Ishikawa (cell line): ENCODE measurements around the gene RASL10B.
A peak's percentile ranks its signal among the peaks of the same experiment; 100 is the strongest.

Source experiments
- CEBPB ChIP-seq: IDR thresholded peaks from 2 replicates; pipeline ENCODE4 v1.6.1; 2012
- CREB1 ChIP-seq: IDR thresholded peaks from 2 replicates; pipeline ENCODE4 v1.6.1; 2012; ENCODE audit warnings: low read depth
- EGR1 ChIP-seq: IDR thresholded peaks from 2 replicates; pipeline ENCODE4 v1.6.1; 2012
- EP300 ChIP-seq: IDR thresholded peaks from 2 replicates; pipeline ENCODE4 v1.6.1; 2012; ENCODE audit warnings: borderline replicate concordance
- FOXM1 ChIP-seq: IDR thresholded peaks from 2 replicates; pipeline ENCODE4 v1.6.1; 2012; ENCODE audit warnings: low read depth, borderline replicate concordance
- NFIC ChIP-seq: IDR thresholded peaks from 2 replicates; pipeline ENCODE4 v1.6.1; 2012
- RAD21 ChIP-seq: IDR thresholded peaks from 2 replicates; pipeline ENCODE4 v1.6.1; 2012; ENCODE audit warnings: low read depth
- TAF1 ChIP-seq: IDR thresholded peaks from 2 replicates; pipeline ENCODE4 v1.6.1; 2012; ENCODE audit warnings: low read depth, mild to moderate bottlenecking
- TCF12 ChIP-seq: IDR thresholded peaks from 2 replicates; pipeline ENCODE4 v1.6.1; 2012; ENCODE audit warnings: low read depth
- TEAD4 ChIP-seq: IDR thresholded peaks from 2 replicates; pipeline ENCODE4 v1.6.1; 2012
- YY1 ChIP-seq: IDR thresholded peaks from 2 replicates; pipeline ENCODE4 v1.6.1; 2012; ENCODE audit warnings: low read depth
- ZBTB7A ChIP-seq: IDR thresholded peaks from 2 replicates; pipeline ENCODE4 v1.6.1; 2012; ENCODE audit warnings: low read depth
- TF ChIP-seq, protein P1 (sequence below): IDR thresholded peaks from 2 replicates; pipeline ENCODE4 v1.6.1; 2012
- TF ChIP-seq, protein P2 (sequence below): IDR thresholded peaks from 2 replicates; pipeline ENCODE4 v1.6.1; 2012
- TF ChIP-seq, protein P3 (sequence below): IDR thresholded peaks from 2 replicates; pipeline ENCODE4 v1.6.1; 2012; ENCODE audit warnings: low read depth, mild to moderate bottlenecking

The RASL10B gene

DNA sequence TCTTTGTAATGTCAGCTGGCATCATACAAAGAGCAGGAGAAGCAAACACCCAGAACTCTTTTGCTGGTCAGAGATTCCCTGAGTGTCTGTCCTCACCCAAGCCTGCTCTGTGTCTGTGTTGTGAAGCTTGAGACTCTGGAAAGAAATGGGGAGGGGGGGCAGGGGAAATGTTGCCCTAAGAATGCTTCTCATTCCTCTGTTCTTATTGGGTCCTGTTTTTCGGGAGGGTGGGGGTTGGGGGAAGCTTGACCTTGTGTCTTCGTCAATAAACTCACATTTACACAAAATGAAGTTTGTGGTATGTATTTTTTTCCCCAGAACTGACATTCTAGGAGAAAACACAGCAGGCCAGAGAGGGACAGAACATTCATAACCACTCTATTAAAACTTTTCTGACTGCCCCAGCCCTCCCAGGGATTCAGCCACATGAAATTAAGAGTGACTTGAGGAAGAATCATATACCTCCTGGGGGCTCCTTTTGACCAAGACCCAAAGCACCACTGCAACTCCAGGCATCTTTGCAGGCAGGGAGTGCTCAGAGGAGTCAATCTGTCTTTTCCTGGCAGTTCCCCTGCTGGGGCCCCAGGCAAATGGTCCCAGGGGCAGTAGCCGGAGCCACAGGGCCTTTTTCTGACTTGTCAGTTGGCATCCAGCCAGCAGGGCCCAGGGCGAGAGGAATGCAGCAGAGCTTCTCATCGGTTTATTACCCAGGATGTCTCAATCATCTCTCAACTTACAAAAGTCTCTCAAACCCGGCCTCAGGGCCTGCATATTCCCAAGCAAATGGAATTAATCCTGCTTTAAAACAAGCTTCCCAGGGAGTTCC, 5.1 kb upstream of the RASL10B start:
- no peak for TF ChIP-seq EP300
- no peak for TF ChIP-seq CEBPB
- peak; percentile 7; the same call in 1 of the 2 replicates for TF ChIP-seq TEAD4
- TF ChIP-seq NFIC = peak; percentile 84

DNA sequence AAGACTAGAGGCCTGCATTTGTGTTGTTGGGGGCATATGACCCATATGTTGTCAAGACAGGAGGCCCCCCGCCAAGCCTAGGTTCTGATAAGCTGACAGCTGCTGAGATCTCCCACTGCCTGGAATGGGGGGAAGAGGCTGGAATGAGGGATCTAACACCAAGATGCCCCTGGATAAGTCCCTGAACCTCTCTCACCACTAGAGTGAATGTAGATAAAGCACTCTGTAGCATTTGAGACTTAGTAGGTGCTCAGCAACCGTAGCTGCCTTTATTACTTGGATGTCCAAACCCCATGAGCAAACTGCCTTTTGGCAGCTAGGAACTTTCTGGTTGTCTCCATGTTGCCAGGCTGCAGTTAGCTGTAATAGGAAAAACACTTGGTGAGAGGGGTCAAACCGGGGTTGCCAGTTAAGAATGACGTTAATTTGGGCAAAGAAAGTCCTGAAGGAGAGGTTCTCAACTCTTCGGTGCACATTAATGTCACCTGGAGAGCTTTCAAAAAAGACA, 4.4 kb upstream of the RASL10B start:
- TF ChIP-seq RAD21 (no peak), CEBPB (no peak)
- TF ChIP-seq, protein P1, sequence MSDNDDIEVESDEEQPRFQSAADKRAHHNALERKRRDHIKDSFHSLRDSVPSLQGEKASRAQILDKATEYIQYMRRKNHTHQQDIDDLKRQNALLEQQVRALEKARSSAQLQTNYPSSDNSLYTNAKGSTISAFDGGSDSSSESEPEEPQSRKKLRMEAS = no peak

DNA sequence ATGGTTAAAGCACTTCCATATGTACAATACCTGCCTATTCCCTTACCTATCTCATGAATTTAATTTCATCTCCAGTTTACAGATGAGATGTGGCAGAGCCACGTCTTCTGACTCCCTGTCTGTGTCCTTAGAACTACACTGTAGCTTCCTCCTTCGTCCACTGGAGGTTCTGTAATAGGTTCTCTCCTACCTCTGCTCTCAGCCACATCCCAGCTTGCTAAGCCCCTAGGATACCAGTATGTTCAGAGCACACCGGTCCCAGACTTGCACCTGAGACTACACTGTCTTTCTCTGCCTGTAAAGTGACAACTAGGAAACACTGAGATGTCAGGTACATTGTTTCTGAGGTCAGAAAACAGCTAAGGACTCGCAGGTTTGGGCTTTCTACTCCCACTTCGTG, 3.8 kb upstream of the RASL10B start:
- TF ChIP-seq TEAD4 = no peak

DNA sequence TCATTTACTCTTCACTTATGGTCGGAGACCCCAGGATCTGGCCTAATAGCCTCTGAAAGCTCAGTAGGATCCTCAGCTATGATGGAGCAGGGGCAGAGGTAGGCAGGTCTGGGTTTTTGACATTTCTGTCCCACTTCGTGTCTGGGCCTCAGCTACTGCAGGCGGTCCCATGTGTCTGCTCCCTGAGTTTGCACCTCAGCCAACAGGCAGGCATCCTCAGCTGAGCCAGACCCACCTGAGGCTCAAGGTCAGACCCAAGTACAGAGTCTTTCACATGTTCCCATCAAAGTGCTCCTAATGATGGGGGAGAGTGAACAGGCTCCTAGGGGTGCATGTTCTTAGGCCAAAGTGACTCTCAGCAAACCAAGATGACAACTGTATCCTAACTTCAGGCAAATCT, 2.9 kb upstream of the RASL10B start:
- TF ChIP-seq NFIC (no peak), TEAD4 (no peak), RAD21 (no peak), FOXM1 (no peak), ZBTB7A (no peak), TAF1 (no peak), EGR1 (no peak), EP300 (no peak), TCF12 (no peak), YY1 (no peak), CREB1 (no peak)
- TF ChIP-seq, protein P2, sequence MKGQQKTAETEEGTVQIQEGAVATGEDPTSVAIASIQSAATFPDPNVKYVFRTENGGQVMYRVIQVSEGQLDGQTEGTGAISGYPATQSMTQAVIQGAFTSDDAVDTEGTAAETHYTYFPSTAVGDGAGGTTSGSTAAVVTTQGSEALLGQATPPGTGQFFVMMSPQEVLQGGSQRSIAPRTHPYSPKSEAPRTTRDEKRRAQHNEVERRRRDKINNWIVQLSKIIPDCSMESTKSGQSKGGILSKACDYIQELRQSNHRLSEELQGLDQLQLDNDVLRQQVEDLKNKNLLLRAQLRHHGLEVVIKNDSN = no peak
- TF ChIP-seq, protein P3, sequence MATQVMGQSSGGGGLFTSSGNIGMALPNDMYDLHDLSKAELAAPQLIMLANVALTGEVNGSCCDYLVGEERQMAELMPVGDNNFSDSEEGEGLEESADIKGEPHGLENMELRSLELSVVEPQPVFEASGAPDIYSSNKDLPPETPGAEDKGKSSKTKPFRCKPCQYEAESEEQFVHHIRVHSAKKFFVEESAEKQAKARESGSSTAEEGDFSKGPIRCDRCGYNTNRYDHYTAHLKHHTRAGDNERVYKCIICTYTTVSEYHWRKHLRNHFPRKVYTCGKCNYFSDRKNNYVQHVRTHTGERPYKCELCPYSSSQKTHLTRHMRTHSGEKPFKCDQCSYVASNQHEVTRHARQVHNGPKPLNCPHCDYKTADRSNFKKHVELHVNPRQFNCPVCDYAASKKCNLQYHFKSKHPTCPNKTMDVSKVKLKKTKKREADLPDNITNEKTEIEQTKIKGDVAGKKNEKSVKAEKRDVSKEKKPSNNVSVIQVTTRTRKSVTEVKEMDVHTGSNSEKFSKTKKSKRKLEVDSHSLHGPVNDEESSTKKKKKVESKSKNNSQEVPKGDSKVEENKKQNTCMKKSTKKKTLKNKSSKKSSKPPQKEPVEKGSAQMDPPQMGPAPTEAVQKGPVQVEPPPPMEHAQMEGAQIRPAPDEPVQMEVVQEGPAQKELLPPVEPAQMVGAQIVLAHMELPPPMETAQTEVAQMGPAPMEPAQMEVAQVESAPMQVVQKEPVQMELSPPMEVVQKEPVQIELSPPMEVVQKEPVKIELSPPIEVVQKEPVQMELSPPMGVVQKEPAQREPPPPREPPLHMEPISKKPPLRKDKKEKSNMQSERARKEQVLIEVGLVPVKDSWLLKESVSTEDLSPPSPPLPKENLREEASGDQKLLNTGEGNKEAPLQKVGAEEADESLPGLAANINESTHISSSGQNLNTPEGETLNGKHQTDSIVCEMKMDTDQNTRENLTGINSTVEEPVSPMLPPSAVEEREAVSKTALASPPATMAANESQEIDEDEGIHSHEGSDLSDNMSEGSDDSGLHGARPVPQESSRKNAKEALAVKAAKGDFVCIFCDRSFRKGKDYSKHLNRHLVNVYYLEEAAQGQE = no peak
- TF ChIP-seq, protein P1 = no peak

DNA sequence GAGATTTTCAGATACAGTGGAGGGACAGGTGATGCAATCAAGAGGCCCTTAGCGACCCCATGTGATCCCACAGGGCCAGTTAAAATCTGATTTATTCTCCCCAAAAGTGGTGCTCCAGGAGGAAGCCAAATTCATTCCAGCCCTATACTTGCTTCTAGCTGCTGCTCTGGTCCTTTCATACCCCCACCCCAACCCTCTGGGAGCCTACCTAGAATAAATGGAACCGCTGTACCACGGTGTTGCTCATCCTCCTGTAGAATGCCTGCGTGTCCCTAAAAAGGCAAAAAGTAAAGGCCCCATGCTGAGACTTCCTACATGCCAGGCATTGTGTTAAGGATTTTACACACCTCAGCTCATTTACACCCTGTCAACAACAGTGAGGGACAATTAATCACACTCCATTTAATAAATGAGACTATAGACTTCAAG, 2.0 kb upstream of the RASL10B start:
- TF ChIP-seq TCF12 (peak; percentile 49; the same call in 1 of the 2 replicates), CREB1 (no peak), TEAD4 (peak; percentile 86), FOXM1 (no peak), EGR1 (no peak), ZBTB7A (no peak), YY1 (0 out of 2 replicates have a peak, but pooled peaks have one; percentile 20), CEBPB (0 out of 2 replicates have a peak, but pooled peaks have one; percentile 10), NFIC (peak; percentile 62; the same call in 1 of the 2 replicates), EP300 (peak; percentile 44; the same call in 1 of the 2 replicates), RAD21 (no peak), TAF1 (no peak)
- TF ChIP-seq, protein P2 = no peak
- TF ChIP-seq, protein P1 = no peak
- TF ChIP-seq, protein P3 = no peak

DNA sequence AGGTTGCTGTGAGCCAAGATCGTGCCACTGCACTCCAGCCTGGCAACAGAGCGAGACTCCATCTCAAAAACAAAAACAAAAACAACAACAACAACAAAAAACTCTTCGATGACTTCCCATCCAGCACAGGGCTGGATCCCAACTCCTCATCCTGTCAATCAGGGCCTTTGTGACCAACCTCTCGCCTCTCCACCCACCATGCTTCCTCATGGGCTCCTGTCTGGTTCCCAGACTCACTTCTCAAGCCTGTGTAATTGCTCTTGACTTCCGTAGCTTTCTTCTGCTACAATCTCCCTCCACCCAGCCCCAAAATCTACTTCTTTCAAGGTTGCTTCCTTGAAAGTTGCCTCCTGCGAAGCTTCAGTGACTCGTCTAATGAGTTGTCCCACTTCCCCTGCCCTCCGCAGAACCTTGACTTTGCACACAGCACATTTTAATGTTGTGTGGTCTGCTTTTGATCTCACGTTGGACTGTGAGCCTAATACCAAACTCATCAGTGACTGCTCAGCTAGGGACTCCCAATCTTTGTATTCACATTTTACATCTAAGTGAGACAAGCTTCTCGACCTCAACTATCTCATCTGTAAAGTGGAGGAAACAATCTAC, 936 bp upstream of the RASL10B start:
- TF ChIP-seq YY1 (no peak), FOXM1 (no peak), CEBPB (no peak), TEAD4 (no peak), ZBTB7A (no peak), TAF1 (no peak), EGR1 (no peak), NFIC (no peak), RAD21 (no peak), TCF12 (no peak), CREB1 (no peak), EP300 (no peak)
- TF ChIP-seq, protein P2 = no peak
- TF ChIP-seq, protein P1 = no peak
- TF ChIP-seq, protein P3 = no peak
